Sciatic nerve (tissue), 2 donors: ENCODE data around the gene PAPPA. TPM values are rescaled to one million over a fixed set of nuclear protein-coding genes. Genes with fewer than 3 reads are reported as not detected.

ENCODE experiments used
- ATAC-seq: fragments of 200-7000 bp; cut with Tn5 transposase; one replicate; pipeline ENCODE4 v1.9.1; 2020; ENCODE audit warnings: mild to moderate bottlenecking, moderate library complexity
- DNase-seq: peaks from one replicate; pipeline ENCODE4 v3.0.0-alpha.2; 2020; ENCODE audit warnings: low spot score
- intact Hi-C: fragments of 100-400 bp; cut with DNase I; formaldehyde crosslinking; loops from one replicate; pipeline ENCODE4 v1.14.2; 2022
- total RNA-seq: library from RNA; stranded (reverse); fragmentation: NEBNext Ultra II Directional; extraction: Animal tissue kit (Norgen Biotek cat#: 25700); gene quantifications from one replicate; pipeline ENCODE4 v1.2.1, GENCODE V29; 2021
- donor health status: DM: no; HTN: no; CAD: no.
- donor health status: DM: no; HTN: no; CAD: no.

The PAPPA gene
- total RNA-seq, 1 donor from 2014 or later, result 3.3 TPM

DNA sequence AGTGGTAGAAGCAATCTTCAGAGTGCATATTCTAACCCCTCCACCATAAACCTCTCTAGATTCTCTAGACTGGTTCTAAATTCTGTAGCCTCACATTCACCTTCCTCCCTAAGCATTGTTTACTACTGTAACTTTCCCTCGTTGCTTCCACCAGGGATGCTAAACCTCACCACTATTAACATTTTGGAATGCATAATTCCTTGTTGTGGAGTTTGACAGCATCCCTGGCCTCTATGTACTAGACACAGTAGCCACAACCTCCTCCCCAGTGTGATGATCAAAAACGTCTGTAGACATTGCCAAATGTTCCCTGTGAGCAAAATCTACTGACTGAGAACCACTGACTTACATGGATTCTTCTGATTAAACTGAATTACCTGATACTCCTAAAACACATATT lies 18.6 kb downstream of the PAPPA start:
- ATAC-seq, result no peak
- no peak for DNase-seq
- intact Hi-C loops, result no loop called here

DNA sequence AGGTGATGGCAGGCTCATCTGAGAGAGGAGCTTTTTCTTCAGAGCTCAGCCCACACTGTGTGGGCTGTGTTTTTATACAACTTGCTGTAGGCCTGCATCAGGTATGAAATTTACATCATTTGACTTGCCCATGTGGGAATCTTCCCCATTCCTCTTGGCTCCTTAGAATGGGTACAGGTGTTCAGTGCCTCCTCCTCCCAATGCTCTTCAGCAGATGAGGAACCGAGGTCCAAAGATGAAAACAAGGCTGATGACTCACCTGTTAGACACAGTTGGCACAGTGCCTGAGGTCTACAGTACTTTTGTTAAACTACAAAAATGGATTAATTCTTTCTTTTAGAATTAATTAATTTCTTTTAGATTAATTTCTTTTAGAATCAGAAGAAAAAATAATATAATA lies 20.8 kb downstream of the PAPPA start:
- intact Hi-C loops, result no loop called here
- DNase-seq (no peak), ATAC-seq (no peak)

DNA sequence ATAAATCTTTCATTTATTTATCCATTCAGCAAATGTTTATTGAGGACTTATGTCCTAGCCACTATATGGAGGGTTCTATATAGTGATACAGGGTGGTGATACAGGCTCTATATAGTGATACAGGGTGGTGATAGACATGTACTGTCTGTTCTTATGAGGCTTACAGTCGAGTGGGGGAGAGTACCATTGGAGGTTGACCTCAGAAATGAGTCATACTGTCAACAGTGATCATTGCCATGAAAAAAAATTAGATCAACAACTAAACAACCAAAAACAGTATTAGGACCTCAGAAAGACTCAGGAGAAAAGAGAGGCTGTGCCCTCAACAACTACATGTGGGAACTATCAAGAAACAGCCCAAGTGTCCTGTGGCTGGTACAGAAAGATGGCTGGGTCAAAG lies 22.0 kb downstream of the PAPPA start:
- ATAC-seq (no peak), DNase-seq (no peak)
- intact Hi-C loops, result no loop called here

DNA sequence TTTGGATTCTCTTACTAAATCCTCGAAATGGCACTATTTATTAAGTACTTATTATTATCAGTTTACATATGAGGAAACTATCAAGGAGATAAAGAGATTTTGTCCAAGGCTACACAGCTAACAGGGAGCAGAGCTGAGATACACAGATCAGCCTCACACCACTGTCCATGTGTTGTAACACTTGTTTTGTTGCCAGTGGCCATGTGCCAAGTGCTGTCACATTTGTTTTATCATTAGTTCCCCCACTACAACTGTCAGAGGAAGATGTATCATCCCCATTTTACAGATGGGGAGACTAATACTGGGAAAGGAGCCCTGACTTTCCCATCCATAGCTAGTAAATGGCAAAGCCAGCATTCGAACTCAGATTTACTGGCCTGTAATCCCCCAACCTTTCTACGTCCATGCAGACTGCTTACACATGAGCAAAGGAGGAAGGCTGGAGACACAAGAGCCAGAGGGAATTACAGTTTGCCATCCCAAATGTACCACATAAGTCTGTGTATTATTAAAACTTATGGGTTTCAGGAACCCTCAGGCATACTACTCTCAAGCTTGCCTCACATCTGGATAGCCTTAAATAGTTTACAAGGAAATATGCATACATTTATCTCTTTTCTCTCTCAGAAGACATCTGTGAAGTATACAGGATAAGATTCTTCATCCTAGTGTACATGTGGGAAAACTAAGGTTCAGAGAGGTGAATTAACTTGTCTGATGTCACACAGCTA lies 25.1 kb downstream of the PAPPA start:
- DNase-seq (no peak), ATAC-seq (no peak)
- intact Hi-C loops, result no loop called here

GRCh38 chr9:116179568-116179967 lies 26.0 kb downstream of the PAPPA start:
- ATAC-seq (no peak), DNase-seq (no peak)
- intact Hi-C loops, result no loop called here

DNA sequence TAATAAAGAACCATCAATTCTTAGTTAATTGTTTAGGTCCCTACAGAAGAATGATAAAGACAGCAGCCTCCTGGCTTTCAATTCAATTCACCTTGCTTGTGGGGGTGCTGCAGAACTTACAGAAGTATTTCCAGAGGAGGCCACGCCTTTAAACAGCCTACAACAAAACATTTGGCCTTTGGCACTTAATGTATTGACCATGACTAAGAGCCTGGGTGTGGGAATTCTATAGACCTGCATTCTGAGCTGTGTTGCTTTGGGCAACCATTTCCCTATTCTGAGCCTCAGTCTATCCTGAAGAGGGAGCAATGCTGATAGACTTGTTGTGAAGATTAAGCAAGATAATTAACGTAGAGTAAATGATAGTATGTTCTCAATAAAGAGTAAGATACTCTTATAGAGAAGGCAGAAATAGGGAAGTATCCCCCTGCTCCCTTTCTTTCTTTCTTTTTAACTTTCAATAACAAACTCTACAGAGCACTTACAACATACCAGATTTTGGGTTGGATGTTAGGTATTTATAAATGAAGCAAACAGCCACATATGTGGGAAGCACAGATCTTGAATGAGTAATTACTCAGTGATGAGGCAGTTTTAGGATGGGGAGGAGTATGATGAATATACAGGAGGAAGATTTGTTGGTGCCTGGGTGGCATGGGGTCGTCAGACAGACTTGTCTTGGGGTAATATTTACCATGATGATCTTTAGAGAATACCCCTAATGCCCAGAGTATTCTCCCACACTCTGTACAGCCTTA lies 28.4 kb downstream of the PAPPA start:
- intact Hi-C loops, result no loop called here
- ATAC-seq (no peak), DNase-seq (no peak)

DNA sequence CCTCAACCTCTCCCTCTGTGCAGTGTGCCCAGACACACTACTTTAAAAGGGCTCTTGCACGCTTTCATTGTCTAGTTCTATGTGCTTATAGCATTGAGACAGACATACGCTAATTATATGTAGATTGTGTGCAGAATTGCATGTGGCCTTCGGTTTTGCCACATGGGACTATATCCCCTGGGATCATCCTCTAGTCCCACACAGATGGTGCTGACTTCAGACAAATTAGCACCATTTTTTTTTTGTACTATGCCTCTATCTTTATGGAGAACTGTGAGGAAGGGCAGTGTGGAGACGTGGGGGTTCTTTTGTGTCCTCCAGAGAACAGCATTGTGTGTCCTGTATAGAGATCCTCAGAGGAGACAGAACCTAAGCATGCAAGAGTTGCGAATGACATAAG lies 29.3 kb downstream of the PAPPA start:
- ATAC-seq, result no peak
- intact Hi-C loops, result no loop called here
- no peak for DNase-seq

DNA sequence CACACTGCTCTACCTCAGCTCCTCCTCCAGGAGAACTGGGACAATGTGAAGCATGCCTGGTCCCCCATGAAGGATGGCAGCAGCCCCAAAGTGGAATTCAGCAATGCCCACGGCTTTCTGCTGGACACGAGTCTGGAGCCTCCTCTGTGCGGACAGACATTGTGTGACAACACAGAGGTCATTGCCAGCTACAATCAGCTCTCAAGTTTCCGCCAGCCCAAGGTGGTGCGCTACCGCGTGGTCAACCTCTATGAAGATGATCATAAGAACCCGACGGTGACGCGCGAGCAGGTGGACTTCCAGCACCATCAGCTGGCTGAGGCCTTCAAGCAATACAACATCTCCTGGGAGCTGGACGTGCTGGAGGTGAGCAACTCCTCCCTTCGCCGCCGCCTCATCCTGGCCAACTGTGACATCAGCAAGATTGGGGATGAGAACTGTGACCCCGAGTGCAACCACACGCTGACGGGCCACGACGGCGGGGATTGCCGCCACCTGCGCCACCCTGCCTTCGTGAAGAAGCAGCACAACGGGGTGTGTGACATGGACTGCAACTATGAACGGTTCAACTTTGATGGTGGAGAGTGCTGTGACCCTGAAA lies 34.1 kb downstream of the PAPPA start:
- DNase-seq, result peak; percentile 52
- intact Hi-C loops, result no loop called here

GRCh38 chr9:116189683-116190082 lies 36.1 kb downstream of the PAPPA start:
- DNase-seq, result no peak
- intact Hi-C loops, result no loop called here
- ATAC-seq, result no peak

More for the DNA sequence above, 34.1 kb downstream of the PAPPA start:
- no peak for ATAC-seq

GRCh38 chr9:116190637-116191396 lies 37.2 kb downstream of the PAPPA start:
- intact Hi-C loops, result no loop called here
- DNase-seq (no peak), ATAC-seq (no peak)

GRCh38 chr9:116191576-116192415 lies 38.2 kb downstream of the PAPPA start:
- DNase-seq (no peak), ATAC-seq (no peak)
- intact Hi-C loops, result no loop called here

DNA sequence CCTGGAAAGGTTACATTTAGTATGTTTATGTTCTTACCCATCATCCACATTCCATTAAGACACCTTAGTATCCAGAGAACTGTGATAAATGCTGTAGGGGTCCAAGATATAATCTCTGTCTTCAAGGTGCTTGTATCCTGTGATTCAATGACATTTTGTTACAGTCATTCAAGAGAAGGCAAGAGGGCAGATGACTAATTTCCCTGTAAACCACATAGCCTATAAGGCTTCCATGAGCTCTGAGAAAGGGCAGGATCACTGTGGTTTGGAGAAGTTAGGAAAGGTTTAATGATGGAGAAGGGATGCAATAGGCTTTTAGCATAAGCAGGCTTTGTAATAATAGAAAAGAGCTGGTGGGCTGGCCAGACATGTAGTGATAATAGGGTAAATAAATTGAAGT lies 40.0 kb downstream of the PAPPA start:
- intact Hi-C loops, result no loop called here
- ATAC-seq (no peak), DNase-seq (no peak)

DNA sequence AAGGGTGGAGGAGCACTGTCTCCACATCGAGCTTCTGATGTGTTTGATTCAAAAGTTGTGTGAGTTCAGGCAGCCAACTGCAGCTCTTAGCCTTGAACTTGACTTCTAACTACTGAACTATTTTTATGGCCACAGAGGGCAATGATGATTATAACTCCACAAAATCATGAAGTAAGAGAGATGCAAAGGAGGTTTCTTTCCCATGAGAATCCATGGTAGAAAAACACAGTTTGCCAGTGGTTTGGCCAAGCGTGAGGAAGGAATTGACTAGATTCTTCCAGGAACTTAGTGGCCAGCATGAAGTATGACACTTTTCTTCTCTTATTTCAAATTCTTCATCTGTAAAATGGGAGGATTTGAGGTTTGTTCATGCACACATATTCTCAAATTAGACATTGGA lies 43.2 kb downstream of the PAPPA start:
- DNase-seq (no peak), ATAC-seq (no peak)
- intact Hi-C loops, result no loop called here

DNA sequence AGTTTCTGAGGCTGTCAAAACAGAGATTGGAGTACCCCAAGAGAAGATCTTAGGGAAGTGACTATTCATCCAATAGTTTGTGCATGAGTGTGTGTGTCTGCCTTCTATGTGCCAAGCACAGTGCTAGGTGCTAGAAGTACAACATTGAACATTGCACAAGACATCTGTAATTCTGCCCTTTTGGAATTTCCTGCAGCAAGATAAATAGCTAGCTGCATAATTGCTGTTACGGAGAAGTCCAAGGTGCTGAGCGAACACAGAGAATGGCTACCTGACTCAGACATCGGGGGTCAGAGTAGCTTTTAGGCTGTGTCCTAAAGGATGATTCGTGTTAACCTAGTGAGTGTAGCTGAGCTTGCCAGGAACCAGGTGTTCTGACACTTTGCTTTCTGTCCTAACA lies 44.8 kb downstream of the PAPPA start:
- intact Hi-C loops, result loop anchor here (2.0 kb wide), 1 partner anchor 74 kb away; no protein-coding TSS in a partner anchor
- ATAC-seq (no peak), DNase-seq (no peak)

GRCh38 chr9:116202219-116202912 lies 48.8 kb downstream of the PAPPA start:
- DNase-seq (no peak), ATAC-seq (no peak)
- intact Hi-C loops, result no loop called here

- intact Hi-C loops, result no loop called here
- DNase-seq, result no peak
- ATAC-seq, result no peak
Measured at GRCh38 chr9:116204252-116204882, 50.8 kb downstream of the PAPPA start.

GRCh38 chr9:116207371-116208111 lies 54.0 kb downstream of the PAPPA start:
- no peak for DNase-seq
- intact Hi-C loops, result no loop called here
- ATAC-seq, result no peak
